Activated naive CD4-positive, alpha-beta T cell (primary cell): ENCODE data around the gene ZSCAN23.
"Not testable (repeated sequence)": the region's sequence is repeated elsewhere in the genome, so short reads cannot be mapped to it uniquely, and the experiment has no call there.

Experiments
- DNase-seq, 4 experiments: peaks; one replicate each; lab custom pipeline; 2025; lab: John Stamatoyannopoulos, UW

Gene ZSCAN23

DNA sequence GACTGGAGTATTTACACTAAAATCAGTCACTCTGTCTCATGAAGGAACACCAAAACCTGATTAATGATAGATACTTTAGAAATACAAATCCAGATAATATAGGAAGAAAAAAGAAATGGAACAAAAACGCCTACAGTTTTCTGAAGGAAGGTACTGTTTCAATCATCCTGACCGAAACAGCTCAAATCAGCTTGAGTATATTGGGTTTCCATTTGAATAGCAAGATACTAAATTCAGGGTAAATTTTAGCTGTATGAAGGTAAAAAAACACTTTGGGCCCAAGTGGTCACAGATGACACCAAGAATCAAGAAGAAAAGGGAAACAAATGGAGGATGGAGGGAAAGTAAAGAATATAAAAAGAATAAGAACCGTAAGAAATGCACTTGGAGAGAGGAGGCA is 6.9 kb downstream of the ZSCAN23 start:
- no peak for DNase-seq

DNA sequence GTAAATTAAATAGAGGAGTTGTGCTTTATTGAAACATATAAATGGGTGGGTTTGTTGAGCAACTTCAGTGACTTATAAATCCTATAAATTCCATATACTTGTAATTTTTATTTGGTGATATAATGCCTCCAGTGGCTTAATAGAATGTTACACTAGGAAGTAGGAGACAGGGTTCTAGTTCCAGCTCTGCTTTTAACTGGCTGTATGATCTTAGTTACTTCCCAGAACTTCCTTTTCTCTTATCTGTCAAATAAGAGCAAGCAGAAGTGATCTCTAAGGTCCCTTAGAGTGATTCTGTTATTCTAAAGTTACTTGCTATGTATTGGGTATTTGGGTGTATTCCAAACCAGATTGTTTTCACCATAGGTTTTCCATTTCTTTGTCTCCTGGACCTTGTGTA is 10.2 kb downstream of the ZSCAN23 start:
- no peak for DNase-seq

DNA sequence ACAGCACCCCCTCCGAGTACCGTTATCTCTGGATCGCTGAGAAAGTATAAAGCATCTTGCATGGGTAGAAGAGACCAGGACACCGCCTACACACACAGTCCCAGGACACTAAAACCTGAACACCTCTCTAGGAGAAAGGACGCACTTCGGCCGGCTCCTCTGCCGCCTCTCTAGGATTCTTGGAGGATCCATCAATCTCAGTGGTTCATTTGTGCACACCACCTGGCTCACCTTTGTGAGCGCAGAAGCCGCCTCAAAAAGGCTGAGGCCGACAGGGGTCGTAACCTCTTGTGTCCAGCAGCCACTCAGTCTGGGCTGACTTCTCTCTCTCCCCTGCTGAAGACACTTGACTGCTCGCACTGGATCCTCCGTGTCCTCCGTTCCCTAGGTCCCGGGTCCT is 13.5 kb downstream of the ZSCAN23 start:
- no peak for DNase-seq

DNA sequence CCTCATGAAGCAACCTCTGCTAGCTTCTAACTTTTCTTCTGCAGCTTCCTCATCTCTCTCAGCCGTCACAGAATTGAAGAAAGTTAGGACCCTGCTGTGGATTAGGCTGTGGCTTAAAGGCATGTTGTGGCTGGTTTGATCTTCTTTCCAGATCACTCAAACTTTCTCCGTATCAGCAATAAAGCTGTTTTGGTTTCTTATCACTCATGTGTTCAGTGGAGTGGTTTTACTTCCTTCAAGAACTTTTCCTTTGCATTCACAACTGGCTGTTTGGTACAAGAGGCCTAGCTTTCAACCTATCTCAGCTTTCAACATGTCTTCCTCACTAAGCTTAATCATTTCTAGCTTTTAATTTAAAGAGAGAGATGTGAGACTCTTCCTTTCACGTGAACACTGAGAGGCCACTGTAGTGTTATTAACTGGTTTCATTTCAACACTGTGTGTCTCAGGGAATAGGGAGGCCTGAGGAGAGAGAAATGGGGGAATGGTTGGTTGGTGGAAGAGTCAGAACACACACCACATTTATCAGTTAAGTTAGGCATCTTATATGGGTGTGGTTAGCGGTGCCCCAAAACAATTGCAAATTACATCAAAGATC is 17.2 kb downstream of the ZSCAN23 start:
- DNase-seq, result no peak

DNA sequence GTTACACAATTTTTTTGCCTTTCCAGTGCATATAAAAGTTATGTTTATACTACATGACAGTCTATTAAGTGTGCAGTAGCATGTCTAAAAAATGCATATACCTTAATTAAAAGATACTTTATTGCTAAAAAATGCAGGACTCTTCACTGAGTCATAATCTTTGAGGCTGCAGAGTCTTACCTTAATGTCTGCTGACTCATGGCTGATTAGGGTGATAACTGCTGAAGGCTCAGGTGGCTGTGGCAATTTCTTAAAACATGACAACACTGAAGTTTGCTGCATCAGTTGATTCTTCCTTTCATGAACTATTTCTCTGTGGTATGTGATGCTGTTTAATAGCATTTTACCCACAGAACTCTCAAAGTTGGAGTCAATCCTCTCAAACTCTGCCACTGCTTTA is 19.1 kb downstream of the ZSCAN23 start:
- DNase-seq, result no peak

DNA sequence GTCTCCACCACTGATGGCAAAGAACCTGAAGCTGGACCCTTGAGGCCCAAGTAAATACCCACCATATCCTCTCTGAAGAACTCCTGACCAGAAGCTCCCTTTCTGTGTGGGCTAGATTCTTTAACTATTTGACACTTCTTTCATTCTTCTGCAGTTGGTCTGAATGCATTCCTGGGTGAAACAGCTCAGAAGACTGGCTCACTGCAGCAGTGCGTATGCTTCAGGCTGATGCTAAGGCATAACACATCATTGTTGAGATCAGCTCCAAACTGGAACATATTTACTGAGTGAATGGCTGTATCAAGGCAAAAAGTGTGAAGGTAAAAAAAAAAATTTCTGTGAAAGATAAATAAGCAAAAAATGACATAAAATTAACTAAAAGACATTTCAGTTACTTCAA is 19.7 kb downstream of the ZSCAN23 start:
- DNase-seq, result no peak

DNA sequence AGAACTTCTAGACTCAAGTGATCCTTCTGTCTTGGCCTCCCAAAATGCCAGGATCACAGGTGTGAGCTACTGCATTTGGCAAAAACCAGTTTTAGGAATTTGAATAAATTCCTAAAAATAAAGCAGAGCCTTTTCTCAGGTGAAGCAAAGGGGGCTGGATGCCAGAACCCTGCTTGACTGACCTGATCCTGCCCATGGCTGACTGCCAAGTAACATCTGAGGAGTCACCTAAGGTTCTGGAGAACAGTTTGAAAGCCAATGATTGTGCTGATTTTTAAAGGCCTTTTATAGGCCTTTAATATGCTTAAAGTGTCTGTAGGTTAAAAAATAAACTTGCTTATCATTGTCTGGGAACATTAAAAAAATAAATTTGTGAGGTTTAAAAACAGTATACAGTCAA is 29.6 kb downstream of the ZSCAN23 start:
- no peak for DNase-seq

DNA sequence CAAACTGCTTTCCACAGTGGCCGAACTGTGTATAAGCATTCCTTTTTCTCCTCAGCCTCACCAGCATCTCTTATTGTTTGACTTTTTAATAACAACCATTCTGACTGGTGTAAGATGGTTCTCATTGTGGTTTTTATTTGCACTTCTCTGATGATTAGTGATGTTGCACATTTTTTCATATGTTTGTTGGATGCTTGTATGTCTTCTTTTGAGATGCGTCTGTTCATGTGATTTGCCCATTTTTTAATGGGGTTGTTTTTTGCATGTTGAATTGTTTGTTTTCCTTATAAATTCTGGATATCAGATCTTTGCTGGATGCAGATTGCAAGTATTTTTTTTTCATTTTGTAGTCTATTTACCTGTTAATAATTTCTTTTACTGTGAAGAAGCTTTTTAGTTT is 32.5 kb downstream of the ZSCAN23 start:
- DNase-seq, result no peak

DNA sequence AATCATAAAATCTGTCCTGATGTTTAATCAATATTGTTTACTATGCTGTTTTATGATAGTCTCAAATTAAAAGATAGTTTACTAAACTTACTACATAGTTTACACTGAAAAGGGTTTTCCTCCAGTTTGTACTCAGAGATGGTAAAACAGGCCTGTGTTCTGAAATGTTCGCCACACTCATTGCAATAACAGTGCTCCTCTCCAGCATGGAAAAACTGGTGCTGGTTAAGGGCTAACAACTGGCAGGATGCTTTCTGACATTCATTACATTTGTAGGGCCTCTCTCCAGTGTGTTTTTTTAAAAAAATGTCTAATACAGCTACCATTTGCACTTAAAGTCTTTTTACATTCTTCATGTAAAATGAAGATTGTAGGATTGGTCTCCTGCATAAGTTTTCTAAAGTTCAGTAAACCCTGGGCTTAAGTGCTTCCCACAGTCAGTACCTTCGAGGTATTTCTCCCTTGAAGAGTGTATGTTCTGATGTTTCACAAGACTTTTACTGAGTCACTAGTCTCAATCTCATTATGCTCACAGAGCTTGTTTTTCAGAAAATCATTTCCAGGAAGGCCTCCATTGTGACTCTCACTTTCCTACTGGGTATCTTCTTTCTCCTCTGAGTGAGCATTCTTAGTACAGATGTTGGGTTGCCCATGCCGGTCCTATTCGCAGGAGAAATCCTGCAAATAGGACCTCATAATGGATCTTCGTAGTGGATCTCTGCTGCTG is 35.1 kb downstream of the ZSCAN23 start:
- DNase-seq, result no peak

DNA sequence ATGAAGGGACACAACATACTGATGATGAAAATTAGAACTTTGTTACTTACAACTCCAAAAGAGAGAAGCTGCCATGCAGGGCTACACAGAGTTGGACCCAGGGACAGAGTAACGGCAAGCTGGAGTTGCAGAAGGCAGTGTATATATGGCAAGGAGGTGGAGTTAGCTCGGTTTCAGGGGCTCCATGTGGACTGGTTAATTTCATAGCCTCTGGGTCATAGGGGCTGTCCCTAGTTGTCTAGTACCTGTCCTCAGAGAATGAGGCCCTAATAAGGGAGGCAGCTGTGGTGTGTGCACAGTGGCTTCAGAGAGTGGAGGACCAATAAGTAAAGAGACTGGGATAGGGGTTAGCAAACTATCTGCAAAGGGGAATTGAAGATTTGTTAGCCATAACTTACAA is 35.9 kb downstream of the ZSCAN23 start:
- no peak for DNase-seq

DNA sequence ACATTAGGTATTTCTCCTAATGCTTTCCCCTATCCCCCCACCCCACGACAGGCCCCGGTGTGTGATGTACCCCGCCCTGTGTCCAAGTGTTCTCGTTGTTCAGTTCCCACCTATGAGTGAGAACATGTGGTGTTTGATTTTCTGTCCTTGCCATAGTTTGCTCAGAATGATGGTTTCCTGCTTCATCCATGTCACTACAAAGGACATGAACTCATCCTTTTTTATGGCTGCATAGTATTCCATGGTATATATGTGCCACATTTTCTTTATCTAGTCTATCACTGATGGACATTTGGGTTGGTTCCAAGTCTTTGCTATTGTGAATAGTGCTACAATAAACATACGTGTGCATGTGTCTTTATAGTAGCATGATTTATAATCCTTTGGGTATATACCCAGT is 39.4 kb downstream of the ZSCAN23 start:
- DNase-seq, result not testable (repeated sequence)

DNA sequence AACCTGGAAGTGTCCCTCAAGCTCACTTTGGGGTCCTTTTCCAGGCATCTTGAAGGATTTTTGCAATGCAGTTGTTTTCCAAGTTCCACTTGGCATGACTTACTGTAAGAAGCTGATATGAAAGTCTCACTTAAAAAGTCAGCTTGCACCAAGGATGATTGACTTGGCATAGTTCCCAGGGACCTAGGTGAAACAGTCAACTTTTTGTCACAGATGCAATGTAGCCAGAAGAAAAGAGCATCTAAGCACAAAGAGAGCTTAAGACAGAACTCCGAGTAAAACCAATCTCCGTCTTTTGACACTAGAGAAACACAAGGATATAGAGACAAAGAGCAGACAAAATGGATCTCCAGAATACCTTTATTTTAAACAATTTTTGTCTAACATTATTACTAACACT is 41.1 kb downstream of the ZSCAN23 start:
- no peak for DNase-seq

DNA sequence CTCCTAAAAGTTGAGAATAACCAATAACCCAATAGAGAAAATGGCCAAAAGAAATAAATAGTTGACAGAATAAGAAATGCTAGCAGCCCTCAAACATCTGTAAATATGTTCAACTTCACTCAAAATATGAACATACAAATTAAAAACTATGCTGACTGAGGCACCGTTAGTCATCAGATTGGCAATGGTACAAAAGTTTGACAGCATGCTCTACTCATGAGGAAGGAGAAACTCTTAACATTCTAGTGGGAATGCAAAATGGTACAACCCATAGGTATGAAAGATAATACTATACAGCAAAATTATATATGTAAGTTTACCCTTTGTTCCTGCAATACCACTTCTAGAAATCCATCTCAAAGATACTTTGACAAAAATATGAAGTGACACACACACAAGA is 42.1 kb downstream of the ZSCAN23 start:
- DNase-seq, result no peak

DNA sequence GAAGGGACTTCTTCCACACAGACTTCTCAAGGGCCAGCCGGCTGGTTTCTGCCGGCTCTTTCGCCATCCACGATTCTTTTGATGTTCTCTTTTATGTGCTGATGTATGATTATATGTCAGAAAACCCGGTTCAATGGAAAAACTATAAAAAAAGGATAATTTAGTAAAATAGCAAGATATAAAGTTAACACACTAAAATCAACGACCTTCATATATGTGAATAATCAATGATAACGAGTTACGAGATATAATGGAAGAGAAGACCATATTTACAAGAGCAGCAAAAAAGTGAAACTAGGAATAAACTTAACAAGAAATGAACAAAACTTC is 43.2 kb downstream of the ZSCAN23 start:
- no peak for DNase-seq

DNA sequence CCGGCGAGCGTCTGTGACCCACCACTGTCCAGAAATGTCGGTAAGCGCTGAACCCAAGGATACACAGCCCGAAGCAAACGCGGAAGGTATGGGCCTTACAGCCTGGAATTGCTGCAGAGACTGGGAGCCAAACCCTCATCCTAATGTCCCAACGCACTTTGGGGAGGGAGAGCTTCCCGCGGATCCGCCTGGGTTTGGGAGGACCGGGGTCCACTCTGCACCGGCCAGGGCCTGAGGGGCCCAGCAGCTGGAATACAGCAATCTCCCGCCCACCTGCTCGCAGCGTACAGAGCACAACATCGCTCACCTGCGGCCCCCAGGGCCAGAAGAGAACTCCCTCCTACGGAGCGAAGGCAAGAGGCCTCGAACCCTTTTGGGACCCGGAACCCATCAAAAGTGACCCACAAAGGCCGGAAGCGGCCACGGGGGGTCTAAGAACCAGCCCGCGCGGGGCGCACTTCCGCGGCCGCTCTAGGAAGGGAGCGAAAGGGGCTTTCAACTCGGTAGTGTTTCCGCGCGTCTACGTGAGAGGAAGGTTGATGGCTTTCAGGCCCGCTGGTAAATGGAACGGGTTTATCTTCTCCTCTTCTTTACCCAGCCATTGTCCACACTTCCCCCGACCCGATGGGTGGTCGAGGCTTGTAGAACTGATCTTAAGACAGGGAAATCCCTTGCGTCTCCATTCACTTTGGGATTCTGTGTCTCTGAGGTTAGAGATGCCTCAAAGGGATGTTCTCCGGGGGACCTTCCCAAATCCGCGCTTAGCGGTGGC is 43.8 kb downstream of the ZSCAN23 start, which contains the start of gene ZSCAN12:
Gene ZSCAN12 (minus strand): TSS at position 398 of the 772 bp plus-strand sequence. CDS start 1,342 bp downstream, outside the sequence.
- DNase-seq, result peak; percentile 61 to 78 (median 74)

DNA sequence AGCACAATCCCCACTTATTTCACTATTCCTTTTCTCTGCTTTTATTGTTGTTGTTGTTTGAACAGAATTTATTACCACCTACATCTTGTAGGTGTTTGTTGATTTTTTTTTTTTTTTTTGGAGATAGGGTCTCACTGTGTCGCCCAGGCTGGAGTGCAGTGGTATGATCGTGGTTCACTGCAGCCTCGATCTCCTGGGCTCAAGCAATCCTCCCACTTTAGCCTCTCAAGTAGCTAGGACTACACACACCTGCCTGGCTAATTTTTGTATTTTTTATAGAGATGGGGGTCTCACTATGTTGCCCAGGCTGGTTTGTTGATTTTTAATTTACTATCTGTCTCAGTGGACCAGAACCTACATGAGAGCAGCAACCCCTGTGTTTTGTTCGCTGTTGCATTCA is 47.4 kb downstream of the ZSCAN23 start:
- no peak for DNase-seq

DNA sequence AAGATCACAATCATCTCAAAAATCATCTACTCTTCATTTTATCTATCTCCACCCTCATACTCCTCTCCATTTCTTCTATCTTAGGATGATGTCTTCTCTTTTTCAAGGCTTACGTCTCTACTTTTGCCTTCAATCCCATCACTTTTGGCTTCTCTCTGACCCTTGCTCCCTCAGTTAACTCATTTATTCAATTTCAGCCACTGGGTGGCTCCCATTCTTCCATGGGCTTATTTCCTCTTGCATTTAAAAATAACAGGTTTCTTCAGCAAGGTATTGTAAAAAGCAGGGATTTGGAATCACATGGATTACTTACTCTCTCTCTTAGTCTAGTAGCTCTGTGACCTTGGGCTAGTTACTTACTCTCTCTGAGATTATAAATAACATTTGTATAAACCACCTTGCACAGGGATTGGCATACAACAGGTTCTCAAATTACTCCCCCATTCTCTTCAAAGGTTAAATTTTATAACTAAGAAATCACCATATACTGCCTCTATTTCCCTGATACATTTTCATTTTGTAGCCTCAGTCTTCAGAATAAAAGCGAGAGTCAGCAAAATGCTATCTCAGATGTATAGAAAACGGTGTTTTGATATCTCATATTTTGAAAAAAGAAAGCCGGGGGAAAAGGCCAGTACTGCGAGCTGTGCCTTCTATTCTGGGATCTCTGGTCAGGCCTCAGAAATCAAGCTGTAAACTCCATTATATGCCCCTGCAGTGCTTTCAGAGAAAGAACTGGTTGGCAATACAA is 49.2 kb downstream of the ZSCAN23 start:
- DNase-seq, result no peak

DNA sequence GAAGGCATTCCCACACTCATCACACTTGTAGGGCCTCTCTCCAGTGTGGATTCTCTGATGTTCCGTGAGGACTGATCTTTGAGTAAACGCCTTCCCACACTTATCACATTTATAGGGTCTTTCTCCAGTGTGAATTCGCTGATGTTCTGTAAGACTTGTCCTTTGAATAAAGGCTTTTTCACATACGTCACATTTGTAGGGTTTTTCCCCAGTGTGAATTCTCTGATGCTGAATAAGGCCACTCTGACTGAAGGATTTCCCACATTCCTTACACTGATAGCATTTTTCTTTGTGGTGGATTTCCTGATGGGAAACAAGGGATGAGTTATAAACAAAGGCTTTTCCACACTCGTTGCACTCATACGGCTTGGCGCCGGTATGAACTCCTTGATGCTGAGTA is 52.6 kb downstream of the ZSCAN23 start:
- no peak for DNase-seq

DNA sequence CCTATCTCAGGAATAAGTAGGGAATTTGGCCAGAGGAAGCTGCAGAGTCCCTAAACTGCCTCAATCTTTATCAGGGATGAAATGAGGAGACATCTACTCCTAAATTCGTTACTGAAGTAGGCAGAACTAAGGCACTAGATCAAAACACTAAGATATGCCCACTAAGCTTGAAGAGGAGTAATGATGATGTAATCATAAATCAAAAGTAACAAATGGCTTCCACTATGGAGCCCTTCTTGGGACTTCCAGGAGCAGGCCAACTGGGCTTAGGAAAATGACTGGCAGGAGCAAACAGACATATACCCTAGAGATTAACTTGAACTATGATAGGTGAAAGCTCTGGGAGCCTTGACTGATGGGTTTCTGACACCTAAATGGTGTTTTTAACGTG is 59.2 kb downstream of the ZSCAN23 start:
- DNase-seq, result no peak

DNA sequence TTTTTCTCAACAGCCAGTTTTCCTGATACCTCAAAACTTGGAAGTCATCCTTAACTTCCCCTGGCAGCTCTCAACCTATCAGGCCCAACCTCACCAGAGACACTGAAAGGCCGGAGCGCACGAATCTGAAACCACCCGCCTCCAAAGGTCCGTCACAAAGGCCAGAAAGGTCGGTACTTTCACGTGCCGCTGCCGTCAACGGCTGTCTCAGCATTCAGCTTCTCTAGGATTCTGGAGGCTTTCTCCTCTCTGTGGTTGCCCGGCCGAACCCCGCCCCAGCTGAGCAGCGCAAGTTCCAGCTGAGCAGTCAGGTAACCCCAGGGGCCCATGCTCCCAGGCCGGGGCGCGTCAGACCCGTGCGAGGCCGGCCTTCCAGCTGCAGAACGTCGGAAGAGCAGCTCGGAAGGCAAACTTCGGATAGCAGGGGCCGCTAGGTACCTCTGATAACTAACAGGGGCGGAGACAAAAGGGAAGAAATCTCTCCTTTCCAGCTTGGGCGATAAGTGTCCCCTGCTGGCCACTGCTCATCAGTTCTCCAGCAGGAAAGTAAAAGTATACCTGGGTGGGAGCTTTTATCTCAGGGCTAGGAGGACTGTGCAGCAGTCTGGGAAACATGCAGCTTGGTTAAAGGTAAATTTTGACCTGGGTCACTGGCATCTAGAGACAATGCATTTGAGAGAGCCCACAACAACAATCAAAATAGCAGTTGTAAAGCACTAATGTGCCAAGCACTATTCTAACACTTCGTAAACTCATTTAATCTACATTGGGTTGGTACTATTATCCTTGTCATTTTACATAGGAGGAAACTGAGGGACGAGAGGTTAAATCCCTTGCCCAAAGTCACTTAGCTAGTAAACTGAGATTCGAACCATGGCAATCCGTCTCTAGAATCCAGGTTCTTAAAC is 59.8 kb downstream of the ZSCAN23 start:
- peak in 2 of 4 experiments; percentile 4 to 7 for DNase-seq
